ENCODE measurements around the gene POU6F1.
"Not testable (repeated sequence)": the region's sequence is repeated elsewhere in the genome, so short reads cannot be mapped to it uniquely, and the experiment has no call there.

- not testable (repeated sequence) for TF ChIP-seq CTCF, POLR2A (IDR thresholded peaks at IDR 0.05)
These were observed 9.2 kb upstream of the POU6F1 start for GRCh38 chr12:51227112-51227511.
